ENCODE data around the gene NTNG1. TPM values are rescaled to one million over a fixed set of nuclear protein-coding genes. Genes with fewer than 3 reads are reported as not detected.

Gene NTNG1
- total RNA-seq, 1 donor = 9.1 TPM

DNA sequence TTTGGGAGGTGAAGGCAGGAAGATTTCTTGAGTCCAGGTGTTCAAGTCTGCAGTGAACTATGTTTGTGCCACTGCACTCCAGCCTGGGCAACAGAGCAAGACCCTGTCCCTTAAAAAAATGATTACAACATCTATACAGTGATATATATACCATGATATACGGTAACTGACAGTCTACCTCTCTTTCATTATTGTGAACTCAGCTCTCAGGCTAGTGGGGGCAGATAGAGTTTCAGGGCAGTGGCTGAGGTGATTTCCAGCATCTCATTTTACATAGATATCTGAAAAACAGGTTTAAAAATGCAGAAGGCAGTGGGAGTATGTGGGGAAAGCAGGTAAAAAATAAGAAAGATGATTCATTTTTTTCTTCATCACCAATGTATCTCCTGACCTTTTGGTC, 8.1 kb upstream of the NTNG1 start:
- no peak overlapping the region for H3K4me3 ChIP-seq (ENCODE audit: low read depth, low read length)
- no peak for DNase-seq (ENCODE audit: low read depth)
- TF ChIP-seq, protein P1, sequence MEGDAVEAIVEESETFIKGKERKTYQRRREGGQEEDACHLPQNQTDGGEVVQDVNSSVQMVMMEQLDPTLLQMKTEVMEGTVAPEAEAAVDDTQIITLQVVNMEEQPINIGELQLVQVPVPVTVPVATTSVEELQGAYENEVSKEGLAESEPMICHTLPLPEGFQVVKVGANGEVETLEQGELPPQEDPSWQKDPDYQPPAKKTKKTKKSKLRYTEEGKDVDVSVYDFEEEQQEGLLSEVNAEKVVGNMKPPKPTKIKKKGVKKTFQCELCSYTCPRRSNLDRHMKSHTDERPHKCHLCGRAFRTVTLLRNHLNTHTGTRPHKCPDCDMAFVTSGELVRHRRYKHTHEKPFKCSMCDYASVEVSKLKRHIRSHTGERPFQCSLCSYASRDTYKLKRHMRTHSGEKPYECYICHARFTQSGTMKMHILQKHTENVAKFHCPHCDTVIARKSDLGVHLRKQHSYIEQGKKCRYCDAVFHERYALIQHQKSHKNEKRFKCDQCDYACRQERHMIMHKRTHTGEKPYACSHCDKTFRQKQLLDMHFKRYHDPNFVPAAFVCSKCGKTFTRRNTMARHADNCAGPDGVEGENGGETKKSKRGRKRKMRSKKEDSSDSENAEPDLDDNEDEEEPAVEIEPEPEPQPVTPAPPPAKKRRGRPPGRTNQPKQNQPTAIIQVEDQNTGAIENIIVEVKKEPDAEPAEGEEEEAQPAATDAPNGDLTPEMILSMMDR (IDR thresholded peaks at IDR 0.05; ENCODE audit: insufficient read depth, low read depth, low read length) = no peak

DNA sequence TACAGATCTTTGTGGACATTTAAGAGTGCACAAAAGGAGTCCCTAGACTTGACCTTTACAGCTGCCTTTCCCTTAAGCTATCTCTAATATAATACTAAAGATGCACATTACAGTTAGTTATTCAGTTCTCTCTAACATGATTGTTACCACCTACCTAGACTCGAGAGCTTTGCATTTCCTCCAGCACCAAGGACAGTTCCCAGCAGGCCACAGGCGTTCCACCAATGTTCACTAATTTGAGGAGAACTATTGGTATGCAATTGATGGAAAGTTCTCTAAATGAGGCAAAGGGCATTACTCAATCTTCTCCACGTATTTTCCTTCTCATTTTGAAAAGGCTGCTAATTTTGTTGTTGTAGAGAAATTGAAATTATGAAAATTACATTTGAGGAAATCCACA, 5.4 kb upstream of the NTNG1 start:
- no peak overlapping the region for H3K4me3 ChIP-seq (ENCODE audit: low read depth, low read length)
- TF ChIP-seq, protein P1 (IDR thresholded peaks at IDR 0.05; ENCODE audit: insufficient read depth, low read depth, low read length) = no peak
- DNase-seq (ENCODE audit: low read depth) = peak; percentile 18

DNA sequence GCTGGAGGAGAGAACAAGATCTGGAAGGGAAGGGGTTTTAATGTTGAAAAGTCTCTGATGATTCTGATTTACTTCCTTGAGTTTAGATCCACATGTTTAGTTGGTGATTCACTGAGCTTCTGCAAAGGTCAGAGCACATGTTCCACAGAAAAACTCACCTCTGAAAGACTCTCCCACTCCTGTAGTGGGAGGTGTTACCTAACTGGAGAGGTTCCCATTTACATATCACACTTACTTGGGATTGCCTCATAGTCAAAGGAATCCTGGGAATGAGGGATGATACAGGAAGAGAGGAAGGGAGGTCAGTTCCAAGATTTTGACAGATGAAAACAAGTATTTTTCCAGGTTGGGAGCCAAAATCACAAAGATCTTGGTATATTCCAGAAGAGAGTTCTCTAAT, 2.7 kb upstream of the NTNG1 start:
- no peak overlapping the region for H3K4me3 ChIP-seq (ENCODE audit: low read depth, low read length)
- no peak for DNase-seq (ENCODE audit: low read depth)
- TF ChIP-seq, protein P1 (IDR thresholded peaks at IDR 0.05; ENCODE audit: insufficient read depth, low read depth, low read length) = no peak

DNA sequence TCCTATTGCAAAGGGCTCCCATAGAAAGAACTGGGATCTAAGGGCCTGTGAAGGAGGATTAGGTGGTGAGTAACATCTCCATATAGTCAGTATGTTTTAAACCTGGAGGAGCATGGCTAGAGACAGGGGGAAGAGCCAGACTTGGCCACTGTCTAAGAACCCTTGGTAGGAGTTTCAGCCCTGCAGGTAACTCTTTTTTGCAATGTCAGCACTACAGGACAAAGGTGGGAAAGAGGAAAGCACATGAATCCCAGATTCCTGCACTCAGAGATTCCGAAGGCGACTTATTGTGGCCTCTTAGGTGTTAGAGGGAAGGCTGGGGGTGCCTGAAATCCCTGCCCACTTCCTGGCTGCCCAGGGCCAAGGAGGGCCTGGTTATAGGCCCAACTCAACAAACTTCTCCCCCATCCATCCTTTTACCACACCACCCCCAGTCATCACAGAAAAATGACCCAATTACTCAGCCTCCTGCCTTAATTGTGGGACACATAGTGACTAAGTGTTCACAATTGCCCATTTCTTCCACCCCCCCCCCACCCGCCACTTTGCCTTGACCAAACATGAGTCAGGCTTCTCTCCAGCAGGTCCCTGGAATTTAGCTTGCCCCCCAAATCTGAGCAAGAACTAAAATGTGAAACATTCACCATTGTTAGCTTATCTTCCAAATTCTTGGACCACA, 1.9 kb upstream of the NTNG1 start:
- no peak overlapping the region for H3K4me3 ChIP-seq (ENCODE audit: low read depth, low read length)
- DNase-seq (ENCODE audit: low read depth) = no peak
- TF ChIP-seq, protein P1 (IDR thresholded peaks at IDR 0.05; ENCODE audit: insufficient read depth, low read depth, low read length) = no peak

DNA sequence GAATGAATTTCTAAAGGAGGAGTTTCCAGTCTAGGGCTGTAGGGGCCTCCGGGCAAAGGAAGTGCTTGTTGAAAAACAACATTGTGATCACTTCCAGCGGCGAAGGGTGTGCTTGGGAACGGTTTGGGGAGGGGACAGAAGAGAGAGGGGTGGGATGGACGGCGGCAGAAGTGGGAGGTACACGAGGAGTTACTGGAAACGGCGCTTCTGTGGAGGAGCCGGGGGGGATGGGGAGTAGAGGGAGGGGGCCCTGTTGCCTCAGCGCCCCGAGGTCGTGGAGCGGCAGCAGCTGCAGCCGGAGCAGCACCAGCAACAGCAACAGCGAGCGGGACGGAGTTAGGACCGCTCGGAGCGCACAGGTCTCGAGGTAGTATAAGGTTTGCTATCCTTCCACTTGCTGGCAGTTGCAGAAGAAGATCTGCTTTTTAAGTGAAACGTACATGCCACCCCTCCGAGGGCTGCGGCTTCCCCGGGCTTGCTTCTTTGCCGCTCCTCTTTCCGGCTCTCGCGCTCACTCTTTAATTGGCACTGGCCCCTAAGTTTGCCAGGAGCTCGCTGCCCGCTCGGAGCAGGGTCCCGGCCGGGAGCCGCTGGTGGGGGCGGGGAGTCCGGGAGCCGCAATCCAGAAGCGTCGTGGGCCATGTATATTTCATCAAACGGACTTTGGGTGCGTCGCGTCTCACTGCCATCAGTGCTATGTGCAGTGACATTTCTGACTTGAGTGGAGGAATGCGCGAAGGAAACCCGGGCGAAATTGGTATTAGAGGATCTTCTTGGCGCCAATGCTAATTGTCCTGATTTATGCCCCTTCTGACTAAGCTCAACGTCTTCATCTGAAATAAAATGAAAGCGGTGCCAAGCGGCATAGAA, 771 bp upstream of the NTNG1 start:
- TF ChIP-seq, protein P1 (IDR thresholded peaks at IDR 0.05; ENCODE audit: insufficient read depth, low read depth, low read length) = no peak
- H3K4me3 ChIP-seq (ENCODE audit: low read depth, low read length) = peak overlapping the region; percentile 44
- peak; percentile 18 for DNase-seq (ENCODE audit: low read depth)

DNA sequence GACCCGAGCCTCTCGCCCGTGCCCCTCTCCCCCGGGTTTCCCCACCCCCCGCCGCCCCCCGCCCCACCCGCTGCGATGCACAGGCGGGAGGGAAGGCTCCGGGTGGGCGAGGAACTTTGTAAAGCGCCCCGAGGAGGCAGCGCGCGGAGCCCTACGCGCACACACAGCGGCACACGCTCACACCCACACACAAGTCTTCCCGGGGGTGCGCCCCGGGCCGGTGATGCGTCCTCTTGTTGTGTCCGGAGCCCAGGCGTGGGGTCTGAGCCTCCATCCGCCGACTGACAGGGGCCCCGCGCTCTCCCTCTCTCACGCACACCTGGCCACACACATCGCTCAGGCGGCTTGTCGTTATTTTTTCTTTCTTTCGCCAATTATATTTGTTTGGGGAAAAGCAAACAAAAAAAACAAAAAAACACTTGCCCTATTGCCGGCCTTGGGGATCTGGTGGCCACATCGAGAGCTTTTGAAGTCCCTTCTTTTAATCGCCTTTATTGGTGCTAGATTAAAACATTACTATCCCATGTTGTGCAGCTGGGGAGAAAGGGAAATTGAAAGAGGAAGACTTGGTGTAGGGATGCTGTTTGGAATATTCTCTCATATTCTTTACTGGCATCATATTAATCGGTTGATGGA, 770 bp downstream of the NTNG1 start:
- TF ChIP-seq, protein P1 (IDR thresholded peaks at IDR 0.05; ENCODE audit: insufficient read depth, low read depth, low read length) = no peak
- H3K4me3 ChIP-seq (ENCODE audit: low read depth, low read length) = peak overlapping the region; percentile 51
- peak; percentile 3 for DNase-seq (ENCODE audit: low read depth)

Measured in fibroblast of villous mesenchyme (primary cell).